Hepatocyte (in vitro differentiated cells): ENCODE results near the gene TTC33. TPM values are rescaled to one million over a fixed set of nuclear protein-coding genes. Genes with fewer than 3 reads are reported as not detected.

Experiments
- DNase-seq: peaks from one replicate; pipeline ENCODE4 v3.0.0-alpha.2; 2016; ENCODE audit warnings: low spot score
- H2AFZ ChIP-seq: fragments of 200-600 bp; sonication (generic); 2 replicates; pipeline ENCODE4 v1.6.0; 2016; ENCODE audit warnings: antibody characterized with exemption, mild to moderate bottlenecking
- H3K27ac ChIP-seq: fragments of 200-600 bp; sonication (generic); 2 replicates; pipeline ENCODE4 v1.5.1; 2016; ENCODE audit warnings: mild to moderate bottlenecking
- H3K27me3 ChIP-seq: fragments of 200-600 bp; sonication (generic); 2 replicates; pipeline ENCODE4 v1.6.1; 2016
- H3K36me3 ChIP-seq: fragments of 200-600 bp; sonication (generic); replicated peaks from 2 replicates; pipeline ENCODE4 v1.5.1; 2016; ENCODE audit warnings: low read depth; ENCODE audit not compliant: insufficient read depth
- H3K4me1 ChIP-seq: fragments of 200-600 bp; sonication (generic); 2 replicates; pipeline ENCODE4 v1.5.1; 2016; ENCODE audit warnings: mild to moderate bottlenecking, moderate library complexity; ENCODE audit not compliant: insufficient read depth
- H3K4me2 ChIP-seq: fragments of 200-600 bp; sonication (generic); 2 replicates; pipeline ENCODE4 v1.6.0; 2016
- H3K4me3 ChIP-seq: fragments of 200-600 bp; sonication (generic); 2 replicates; pipeline ENCODE4 v1.5.1; 2016; ENCODE audit warnings: mild to moderate bottlenecking
- H3K79me2 ChIP-seq: fragments of 200-600 bp; sonication (generic); 2 replicates; pipeline ENCODE4 v1.6.0; 2017; ENCODE audit warnings: mild to moderate bottlenecking
- H3K9me2 ChIP-seq: fragments of 200-600 bp; sonication (generic); replicated peaks from 2 replicates; pipeline ENCODE4 v1.6.0; 2017; ENCODE audit warnings: mild to moderate bottlenecking; ENCODE audit not compliant: insufficient read depth
- H3K9me3 ChIP-seq: fragments of 200-600 bp; sonication (generic); 2 replicates; pipeline ENCODE4 v1.5.1; 2016; ENCODE audit warnings: low read depth, mild to moderate bottlenecking
- H4K20me1 ChIP-seq: fragments of 200-600 bp; sonication (generic); 2 replicates; pipeline ENCODE4 v1.6.0; 2016; ENCODE audit warnings: mild to moderate bottlenecking; ENCODE audit not compliant: insufficient read depth, poor library complexity, severe bottlenecking
- EZH2 ChIP-seq: fragments of 200-600 bp; sonication (generic); IDR thresholded peaks from 2 replicates; pipeline ENCODE4 v1.6.1; 2016; ENCODE audit warnings: antibody characterized with exemption, mild to moderate bottlenecking, borderline replicate concordance
- EZH2phosphoT487 ChIP-seq: fragments of 200-600 bp; sonication (generic); IDR thresholded peaks from one replicate; pipeline ENCODE4 v1.6.1; 2018; ENCODE audit warnings: antibody characterized with exemption, mild to moderate bottlenecking, low read depth, moderate library complexity; ENCODE audit not compliant: unreplicated experiment, severe bottlenecking
- WGBS: methylation state at CpG from one replicate; pipeline ENCODE4 v1.1.6; 2016; ENCODE audit warnings: low lambda C conversion rate; ENCODE audit errors: missing lambda C conversion rate; 5-methylcytosine and 5-hydroxymethylcytosine counted together
- polyA plus RNA-seq: library from polyadenylated mRNA; unstranded; fragments of >200 nt; fragmentation: Nextera tagmentation; extraction: Ambion mirVana; gene quantifications from 2 replicates; pipeline ENCODE4 v1.2.1, GENCODE V29; 2016
- total RNA-seq: library from RNA; depleted of rRNA; stranded (reverse); fragments of >200 nt; gene quantifications from 2 replicates; pipeline ENCODE4 v1.2.3, GENCODE V29; 2014
- TF ChIP-seq, protein P1 (sequence below): fragments of 200-600 bp; sonication (generic); IDR thresholded peaks from 2 replicates; pipeline ENCODE4 v1.5.1; 2016; ENCODE audit warnings: antibody characterized with exemption, mild to moderate bottlenecking; ENCODE audit not compliant: poor library complexity

TTC33 gene
- total and polyA plus RNA-seq, 2 experiments from 2014 or later: 5.6 to 19.3 TPM

DNA sequence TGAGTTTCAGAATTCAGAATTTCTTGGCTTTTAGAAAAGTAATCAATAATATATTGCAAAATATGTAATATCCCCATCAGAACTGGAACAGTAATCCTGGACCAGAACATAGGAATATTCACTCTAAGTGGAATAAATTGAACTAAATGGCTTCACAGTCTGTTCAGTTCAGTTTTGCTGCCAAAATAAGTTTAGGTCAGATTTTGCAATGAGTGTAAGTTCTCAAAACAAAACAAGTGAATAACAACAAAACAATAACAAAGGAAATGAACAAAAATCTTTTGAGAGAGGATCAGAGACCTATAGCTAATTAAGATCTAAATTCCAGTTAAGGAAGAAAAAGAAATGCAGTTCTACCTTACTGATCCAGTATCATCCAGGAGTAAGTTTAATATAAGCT lies 66.8 kb downstream of the TTC33 start:
- TF ChIP-seq EZH2 (no peak), EZH2phosphoT487 (no peak)
- TF ChIP-seq, protein P1, sequence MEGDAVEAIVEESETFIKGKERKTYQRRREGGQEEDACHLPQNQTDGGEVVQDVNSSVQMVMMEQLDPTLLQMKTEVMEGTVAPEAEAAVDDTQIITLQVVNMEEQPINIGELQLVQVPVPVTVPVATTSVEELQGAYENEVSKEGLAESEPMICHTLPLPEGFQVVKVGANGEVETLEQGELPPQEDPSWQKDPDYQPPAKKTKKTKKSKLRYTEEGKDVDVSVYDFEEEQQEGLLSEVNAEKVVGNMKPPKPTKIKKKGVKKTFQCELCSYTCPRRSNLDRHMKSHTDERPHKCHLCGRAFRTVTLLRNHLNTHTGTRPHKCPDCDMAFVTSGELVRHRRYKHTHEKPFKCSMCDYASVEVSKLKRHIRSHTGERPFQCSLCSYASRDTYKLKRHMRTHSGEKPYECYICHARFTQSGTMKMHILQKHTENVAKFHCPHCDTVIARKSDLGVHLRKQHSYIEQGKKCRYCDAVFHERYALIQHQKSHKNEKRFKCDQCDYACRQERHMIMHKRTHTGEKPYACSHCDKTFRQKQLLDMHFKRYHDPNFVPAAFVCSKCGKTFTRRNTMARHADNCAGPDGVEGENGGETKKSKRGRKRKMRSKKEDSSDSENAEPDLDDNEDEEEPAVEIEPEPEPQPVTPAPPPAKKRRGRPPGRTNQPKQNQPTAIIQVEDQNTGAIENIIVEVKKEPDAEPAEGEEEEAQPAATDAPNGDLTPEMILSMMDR: no peak
- Histone ChIP-seq H3K9me3 (no peaks in the 10 kb centered on the region), H3K4me1 (no peaks in the 10 kb centered on the region), H3K27me3 (peaks cover 3% of the 10 kb centered on the region), H2AFZ (no peak overlapping the region), H3K36me3 (no peaks in the 10 kb centered on the region), H3K4me2 (no peak overlapping the region), H3K79me2 (no peaks in the 10 kb centered on the region), H3K9me2 (no peaks in the 10 kb centered on the region), H3K27ac (no peak overlapping the region), H4K20me1 (no peaks in the 10 kb centered on the region), H3K4me3 (no peak overlapping the region)
- no peak for DNase-seq

DNA sequence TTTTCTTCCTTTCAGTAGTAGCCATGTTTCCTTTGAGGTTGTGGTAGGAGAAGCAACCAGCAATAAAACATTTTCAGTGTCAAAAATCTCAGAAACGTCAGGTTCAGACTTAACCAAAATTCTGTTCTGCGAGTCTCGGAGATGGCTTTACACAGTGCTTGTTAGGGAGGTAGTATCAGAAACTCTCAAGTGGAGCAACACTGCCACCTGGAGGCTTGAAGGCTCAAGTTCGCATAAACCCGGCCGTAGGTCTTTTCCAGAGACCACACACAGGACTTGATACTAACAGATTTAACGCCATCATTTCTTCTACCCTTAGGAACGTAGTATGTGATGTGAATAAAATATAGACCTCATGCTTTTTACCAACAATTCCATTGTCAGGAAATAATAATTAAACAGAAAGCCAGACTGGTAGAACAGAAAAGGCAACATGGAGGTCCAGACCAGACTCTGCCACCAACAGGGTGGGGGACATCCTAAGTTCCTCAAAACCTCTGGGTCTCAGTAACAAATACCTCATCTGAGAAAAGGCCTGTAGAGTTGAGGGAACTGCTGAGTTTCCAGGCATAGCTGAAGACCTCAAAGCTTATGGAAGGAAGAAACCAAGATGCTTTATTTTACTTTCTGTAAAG lies 67.5 kb downstream of the TTC33 start:
- H3K27me3 ChIP-seq: peaks cover 3% of the 10 kb centered on the region
- H3K36me3 ChIP-seq: no peaks in the 10 kb centered on the region
- 10% methylated on average over 8 of the region's 8 CpGs for WGBS
- DNase-seq: peak; percentile 88
- TF ChIP-seq EZH2: no peak
- TF ChIP-seq, protein P1: peak; percentile 90
- no peak for TF ChIP-seq EZH2phosphoT487
- no peak overlapping the region for H3K27ac ChIP-seq
- H4K20me1 ChIP-seq: no peaks in the 10 kb centered on the region
- H3K4me3 ChIP-seq: no peak overlapping the region
- H3K4me1 ChIP-seq: no peaks in the 10 kb centered on the region
- H3K4me2 ChIP-seq: peak overlapping the region; percentile 45
- H3K79me2 ChIP-seq: no peaks in the 10 kb centered on the region
- H3K9me3 ChIP-seq: no peaks in the 10 kb centered on the region
- no peak overlapping the region for H2AFZ ChIP-seq
- H3K9me2 ChIP-seq: no peaks in the 10 kb centered on the region

DNA sequence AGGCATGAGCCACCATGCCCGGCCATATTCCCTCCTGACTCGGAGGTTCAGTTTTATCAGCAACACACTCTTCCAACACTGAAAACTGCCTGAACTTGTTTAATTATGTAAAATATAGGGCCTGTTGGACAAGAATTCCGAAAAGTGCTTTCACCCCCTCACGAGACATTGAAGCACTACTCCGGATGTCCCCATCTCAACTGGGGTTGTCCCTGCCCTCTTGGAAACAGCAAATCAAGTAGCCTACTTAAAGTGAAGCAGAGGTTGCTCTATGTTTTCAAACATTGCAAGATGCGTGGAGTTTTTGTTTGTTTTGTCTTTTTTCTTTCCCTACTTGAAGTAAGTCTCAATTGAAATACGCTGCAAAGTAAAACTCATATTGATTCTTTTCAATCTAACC lies 68.4 kb downstream of the TTC33 start:
- WGBS: 90% methylated on average over 7 of the region's 7 CpGs
- H3K79me2 ChIP-seq: no peaks in the 10 kb centered on the region
- H3K36me3 ChIP-seq: no peaks in the 10 kb centered on the region
- no peak overlapping the region for H3K4me2 ChIP-seq
- H3K4me3 ChIP-seq: no peak overlapping the region
- no peaks in the 10 kb centered on the region for H3K9me3 ChIP-seq
- no peaks in the 10 kb centered on the region for H3K9me2 ChIP-seq
- no peak overlapping the region for H2AFZ ChIP-seq
- peaks cover 11% of the 10 kb centered on the region for H3K27me3 ChIP-seq
- DNase-seq: no peak
- no peaks in the 10 kb centered on the region for H4K20me1 ChIP-seq
- no peaks in the 10 kb centered on the region for H3K4me1 ChIP-seq
- no peak overlapping the region for H3K27ac ChIP-seq
- no peak for TF ChIP-seq EZH2phosphoT487
- TF ChIP-seq, protein P1: no peak
- no peak for TF ChIP-seq EZH2

DNA sequence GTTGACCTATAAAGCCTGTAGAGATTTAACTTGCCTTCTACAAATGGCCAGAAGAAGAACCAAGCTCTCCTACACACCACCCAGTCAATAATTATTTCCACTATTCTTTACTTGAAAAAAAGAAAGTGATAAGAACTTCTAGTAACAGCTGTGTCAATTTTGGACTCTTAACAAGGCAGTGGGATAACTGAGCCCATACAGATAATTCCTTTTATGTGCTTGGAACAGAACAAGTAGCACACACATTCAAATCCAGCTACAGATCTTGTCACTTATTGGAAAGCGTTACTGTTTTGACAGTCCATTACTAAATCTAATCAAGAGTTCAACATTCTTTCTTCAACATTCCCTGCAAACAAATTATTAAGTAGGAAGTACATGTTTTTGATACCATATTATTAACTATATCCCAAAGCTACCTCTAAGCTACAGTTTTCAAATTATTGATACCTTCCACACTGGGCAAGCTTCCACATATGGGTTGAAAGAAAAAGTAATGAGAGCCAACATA lies 69.7 kb downstream of the TTC33 start:
- DNase-seq: no peak
- no peaks in the 10 kb centered on the region for H4K20me1 ChIP-seq
- H3K9me2 ChIP-seq: no peaks in the 10 kb centered on the region
- WGBS: 76% methylated on average over 1 of the region's 1 CpG
- no peak overlapping the region for H3K27ac ChIP-seq
- H3K79me2 ChIP-seq: no peaks in the 10 kb centered on the region
- peaks cover 6% of the 10 kb centered on the region for H3K4me1 ChIP-seq
- H3K36me3 ChIP-seq: no peaks in the 10 kb centered on the region
- TF ChIP-seq EZH2phosphoT487 (no peak), EZH2 (no peak)
- TF ChIP-seq, protein P1: no peak
- H3K4me2 ChIP-seq: no peak overlapping the region
- H2AFZ ChIP-seq: no peak overlapping the region
- H3K4me3 ChIP-seq: no peak overlapping the region
- H3K9me3 ChIP-seq: no peaks in the 10 kb centered on the region
- peaks cover 24% of the 10 kb centered on the region for H3K27me3 ChIP-seq
